GM19240 (cell line): ENCODE results near the gene BMI1.

Experiments used
- DNase-seq: peaks from one replicate; pipeline ENCODE4 v3.0.0; 2011; ENCODE audit warnings: low spot score; ENCODE audit not compliant: insufficient read length

BMI1 gene

DNA sequence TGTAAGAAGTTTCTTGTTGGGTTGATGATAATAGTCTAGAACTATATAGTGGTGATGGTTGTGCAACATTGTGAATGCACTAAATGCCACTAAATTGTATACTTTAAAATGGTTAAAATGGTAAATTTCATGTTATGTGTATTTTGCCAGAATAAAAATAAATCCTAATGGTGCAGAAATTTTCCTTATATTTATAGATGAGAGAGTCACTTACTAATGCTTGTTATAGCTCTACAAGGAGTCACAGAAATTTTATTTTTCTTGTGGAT is 45.5 kb downstream of the BMI1 start:
- DNase-seq: no peak

- DNase-seq: no peak
These were observed 45.9 kb downstream of the BMI1 start for GRCh38 chr10:22366771-22367170.

DNA sequence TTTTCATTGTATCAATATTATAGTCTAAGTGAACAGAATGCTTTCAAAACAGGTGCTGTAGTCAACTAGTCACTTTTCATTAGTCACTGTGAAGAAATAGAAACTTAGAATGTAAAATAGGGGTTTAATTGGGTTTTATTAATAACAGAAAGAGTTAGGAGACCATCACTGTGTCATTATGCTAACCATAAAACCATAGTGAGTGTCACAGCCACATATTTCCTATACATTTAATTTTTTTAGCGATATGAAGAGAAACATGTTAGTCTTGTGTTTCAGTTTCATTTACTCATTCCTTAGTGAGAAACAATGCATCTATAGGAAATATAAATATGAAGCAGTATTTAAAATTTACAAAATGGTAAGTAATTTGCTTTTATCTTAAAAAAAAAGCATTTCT is 46.6 kb downstream of the BMI1 start:
- no peak for DNase-seq

DNA sequence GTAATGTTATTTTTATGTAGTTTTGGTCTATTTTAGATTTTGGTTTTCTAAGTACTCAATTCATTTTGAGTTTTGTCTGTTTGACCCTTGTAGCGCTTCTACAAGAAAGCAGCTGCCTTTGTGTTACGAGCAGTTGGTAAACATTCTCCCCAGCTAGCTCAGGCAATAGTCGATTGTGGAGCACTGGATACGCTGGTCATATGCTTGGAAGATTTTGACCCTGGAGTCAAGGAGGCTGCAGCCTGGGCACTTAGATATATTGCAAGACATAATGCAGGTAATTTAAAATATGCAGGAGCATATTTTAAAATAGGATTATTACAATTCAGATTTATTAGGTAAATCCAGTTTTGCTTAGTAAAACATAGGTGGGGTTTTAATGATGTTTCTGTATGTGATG is 47.5 kb downstream of the BMI1 start:
- no peak for DNase-seq

DNA sequence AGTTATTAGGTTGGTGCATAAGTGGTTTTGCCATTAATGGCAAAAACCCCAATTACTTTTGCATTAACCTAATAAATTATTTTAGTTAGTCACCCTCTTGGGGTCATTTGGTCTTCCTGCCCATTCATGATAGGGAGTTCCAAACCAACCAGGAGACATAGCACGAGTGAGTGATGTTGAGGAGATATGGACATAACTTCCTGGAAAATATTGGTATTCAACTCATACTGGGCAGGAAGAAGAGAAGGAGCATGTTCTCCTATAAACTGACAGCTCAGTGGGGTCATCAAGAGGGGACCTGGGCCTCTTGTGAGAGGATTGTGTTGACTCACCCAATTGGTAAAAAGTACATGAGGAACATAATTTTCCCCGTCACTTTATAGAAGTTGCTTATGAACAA is 48.1 kb downstream of the BMI1 start:
- DNase-seq: no peak

- DNase-seq: no peak
These were observed 48.7 kb downstream of the BMI1 start for GRCh38 chr10:22369434-22370072.

GRCh38 chr10:22370320-22370719 is 49.4 kb downstream of the BMI1 start:
- DNase-seq: no peak

- no peak for DNase-seq
These were observed 51.4 kb downstream of the BMI1 start for GRCh38 chr10:22372298-22372697.

DNA sequence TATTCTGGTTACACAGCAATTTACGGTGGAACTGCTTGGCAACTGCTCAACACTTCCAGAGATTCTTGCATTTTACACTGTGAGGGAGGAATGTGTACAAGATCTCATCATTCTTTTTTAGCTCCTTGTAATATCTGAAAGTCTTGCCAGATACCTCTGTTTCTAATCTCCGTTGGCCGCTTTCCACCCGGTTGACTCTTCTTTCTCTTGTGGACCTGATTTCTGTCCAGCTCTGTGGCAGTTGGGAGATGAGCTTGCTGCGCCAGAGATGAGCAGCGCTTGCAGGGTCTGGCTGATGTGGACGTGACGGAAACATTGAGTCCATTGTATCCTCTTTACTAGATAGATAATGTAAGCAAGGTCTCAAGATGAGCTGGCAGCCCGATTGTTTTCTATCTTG is 52.0 kb downstream of the BMI1 start:
- DNase-seq: no peak

GRCh38 chr10:22374489-22375126 is 53.7 kb downstream of the BMI1 start:
- no peak for DNase-seq

DNA sequence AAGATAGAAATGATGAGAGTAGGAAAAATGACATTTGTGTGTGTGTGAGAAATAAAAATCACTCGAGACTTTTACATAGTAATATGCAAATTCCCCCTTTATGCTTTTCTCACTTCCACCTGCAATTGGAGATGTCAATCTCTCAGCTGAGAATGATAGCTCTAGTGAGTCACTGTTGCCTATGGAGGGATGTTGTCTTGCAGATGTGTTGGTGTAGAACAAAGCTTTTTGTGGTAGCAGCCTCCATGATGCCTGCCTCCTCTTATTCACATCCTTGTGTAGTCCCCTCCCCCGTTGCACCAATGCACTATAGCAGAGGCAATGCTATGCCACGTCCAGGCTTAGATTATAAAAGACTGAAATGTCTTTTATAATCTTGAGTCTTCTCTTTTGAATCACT is 58.2 kb downstream of the BMI1 start:
- no peak for DNase-seq
